Measurements from ENCODE around the gene ART5. TPM values are rescaled to one million over a fixed set of nuclear protein-coding genes. Genes with fewer than 3 reads are reported as not detected.

Gene ART5
- total RNA-seq, 1 donor from 2014 or later, result 1.6 TPM

DNA sequence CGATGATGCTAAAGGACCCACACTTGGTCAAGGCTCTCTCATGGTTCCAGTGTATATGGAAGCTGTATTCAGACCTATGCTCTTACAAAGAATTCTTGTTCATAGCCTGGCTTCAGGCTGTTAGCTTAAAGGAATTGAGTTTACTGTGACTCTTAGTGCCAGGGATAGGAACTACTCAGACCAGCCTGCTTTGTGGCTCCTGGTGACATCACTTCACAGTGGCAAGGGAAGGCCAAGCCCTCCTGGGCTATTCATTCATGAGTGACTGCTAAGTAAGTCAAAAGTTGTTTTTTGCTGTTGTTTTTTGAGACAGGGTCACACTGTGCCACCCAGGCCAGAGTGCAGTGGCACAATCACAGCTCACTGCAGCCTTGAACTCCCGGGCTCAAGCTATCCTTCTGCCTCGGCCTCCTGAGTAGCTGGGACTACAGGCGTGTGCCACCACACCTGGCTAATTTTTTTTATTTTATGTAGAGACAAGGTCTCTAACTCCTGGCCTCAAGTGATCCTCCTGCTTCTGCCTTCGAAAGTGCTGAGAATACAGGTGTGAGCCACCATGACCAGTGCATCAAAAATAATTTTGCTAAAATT, 9.6 kb downstream of the ART5 start:
- no peak for DNase-seq (ENCODE audit: low read depth)
- no peak overlapping the region for H3K4me3 ChIP-seq (ENCODE audit: low read depth, low read length)
- TF ChIP-seq, protein P1, sequence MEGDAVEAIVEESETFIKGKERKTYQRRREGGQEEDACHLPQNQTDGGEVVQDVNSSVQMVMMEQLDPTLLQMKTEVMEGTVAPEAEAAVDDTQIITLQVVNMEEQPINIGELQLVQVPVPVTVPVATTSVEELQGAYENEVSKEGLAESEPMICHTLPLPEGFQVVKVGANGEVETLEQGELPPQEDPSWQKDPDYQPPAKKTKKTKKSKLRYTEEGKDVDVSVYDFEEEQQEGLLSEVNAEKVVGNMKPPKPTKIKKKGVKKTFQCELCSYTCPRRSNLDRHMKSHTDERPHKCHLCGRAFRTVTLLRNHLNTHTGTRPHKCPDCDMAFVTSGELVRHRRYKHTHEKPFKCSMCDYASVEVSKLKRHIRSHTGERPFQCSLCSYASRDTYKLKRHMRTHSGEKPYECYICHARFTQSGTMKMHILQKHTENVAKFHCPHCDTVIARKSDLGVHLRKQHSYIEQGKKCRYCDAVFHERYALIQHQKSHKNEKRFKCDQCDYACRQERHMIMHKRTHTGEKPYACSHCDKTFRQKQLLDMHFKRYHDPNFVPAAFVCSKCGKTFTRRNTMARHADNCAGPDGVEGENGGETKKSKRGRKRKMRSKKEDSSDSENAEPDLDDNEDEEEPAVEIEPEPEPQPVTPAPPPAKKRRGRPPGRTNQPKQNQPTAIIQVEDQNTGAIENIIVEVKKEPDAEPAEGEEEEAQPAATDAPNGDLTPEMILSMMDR (conservative IDR thresholded peaks at IDR 0.05; ENCODE audit: low read depth, low read length), result no peak

DNA sequence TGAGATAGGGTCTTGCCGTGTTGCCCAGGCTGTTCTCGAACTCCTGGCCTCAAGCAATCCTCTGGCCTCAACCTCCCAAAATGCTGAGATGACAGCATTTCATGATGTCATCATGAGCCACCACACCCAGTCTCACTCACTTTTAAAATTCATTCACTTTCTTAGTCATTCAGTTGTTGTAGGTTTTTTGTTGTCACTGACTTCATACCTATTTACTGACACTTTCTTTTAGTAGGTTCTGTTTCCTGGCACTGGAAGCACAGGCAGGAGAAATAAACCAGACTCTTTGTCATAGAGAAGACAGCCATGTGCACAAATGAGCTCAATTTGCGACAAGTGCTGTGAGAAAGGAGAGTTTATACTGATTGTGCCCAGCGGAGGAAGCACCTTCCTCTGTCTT, 10.5 kb downstream of the ART5 start:
- DNase-seq (ENCODE audit: low read depth), result no peak
- no peak overlapping the region for H3K4me3 ChIP-seq (ENCODE audit: low read depth, low read length)
- TF ChIP-seq, protein P1 (conservative IDR thresholded peaks at IDR 0.05; ENCODE audit: low read depth, low read length), result no peak

DNA sequence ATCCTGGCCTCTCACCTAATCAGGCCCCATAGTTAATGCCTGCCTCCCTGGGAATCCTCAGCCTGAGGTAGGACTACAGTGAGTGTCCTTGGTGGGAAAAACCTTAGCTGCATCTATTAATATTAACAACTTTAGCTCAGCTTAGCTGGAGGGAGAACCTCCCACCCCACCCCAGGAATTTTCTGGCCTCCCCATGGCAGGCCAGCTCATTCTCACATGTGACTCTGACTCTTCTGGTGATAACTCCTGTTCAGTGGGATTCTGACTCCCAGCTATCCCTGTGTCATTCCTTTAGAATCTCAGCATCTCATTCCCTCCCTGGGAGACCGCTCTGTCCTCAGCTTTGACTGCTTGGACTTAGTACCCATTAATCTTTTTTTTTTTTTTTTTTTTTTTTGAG, 14.5 kb downstream of the ART5 start:
- TF ChIP-seq, protein P1 (conservative IDR thresholded peaks at IDR 0.05; ENCODE audit: low read depth, low read length), result no peak
- peak; percentile 99 for DNase-seq (ENCODE audit: low read depth)
- H3K4me3 ChIP-seq (ENCODE audit: low read depth, low read length), result no peak overlapping the region

DNA sequence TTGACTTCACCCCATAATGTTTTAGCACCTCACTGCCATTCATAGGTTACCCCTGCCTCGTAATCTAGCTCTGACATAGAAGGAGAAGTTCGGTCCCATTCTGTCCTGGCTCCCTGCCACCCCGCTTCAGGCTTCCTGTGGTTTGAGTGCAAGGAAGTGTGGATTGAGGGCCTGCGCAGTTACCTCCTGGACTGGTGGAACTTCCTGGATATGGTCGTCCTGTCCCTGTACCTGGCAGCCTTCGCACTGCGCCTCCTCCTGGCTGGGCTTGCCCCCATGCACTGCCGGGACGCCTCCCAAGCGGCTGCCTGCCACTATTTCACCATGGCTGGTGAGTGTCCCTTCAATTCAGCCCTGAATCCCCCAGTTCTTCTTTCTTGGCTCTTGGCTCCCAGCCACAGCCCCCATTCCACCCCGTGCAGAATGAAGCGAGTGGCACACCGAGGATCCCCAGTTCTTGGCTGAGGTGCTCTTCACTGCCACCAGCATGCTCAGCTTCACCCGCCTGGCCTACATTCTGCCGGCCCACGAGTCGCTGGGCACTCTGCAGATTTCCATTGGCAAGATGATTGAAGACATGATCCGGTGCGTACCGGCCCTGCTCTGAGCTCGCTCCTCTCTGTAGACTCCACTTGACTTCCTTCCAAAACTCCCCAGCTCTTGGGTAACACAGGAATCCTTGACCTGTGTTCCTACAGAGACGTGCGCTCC, 15.4 kb downstream of the ART5 start:
- no peak for DNase-seq (ENCODE audit: low read depth)
- TF ChIP-seq, protein P1 (conservative IDR thresholded peaks at IDR 0.05; ENCODE audit: low read depth, low read length), result no peak
- H3K4me3 ChIP-seq (ENCODE audit: low read depth, low read length), result no peak overlapping the region

DNA sequence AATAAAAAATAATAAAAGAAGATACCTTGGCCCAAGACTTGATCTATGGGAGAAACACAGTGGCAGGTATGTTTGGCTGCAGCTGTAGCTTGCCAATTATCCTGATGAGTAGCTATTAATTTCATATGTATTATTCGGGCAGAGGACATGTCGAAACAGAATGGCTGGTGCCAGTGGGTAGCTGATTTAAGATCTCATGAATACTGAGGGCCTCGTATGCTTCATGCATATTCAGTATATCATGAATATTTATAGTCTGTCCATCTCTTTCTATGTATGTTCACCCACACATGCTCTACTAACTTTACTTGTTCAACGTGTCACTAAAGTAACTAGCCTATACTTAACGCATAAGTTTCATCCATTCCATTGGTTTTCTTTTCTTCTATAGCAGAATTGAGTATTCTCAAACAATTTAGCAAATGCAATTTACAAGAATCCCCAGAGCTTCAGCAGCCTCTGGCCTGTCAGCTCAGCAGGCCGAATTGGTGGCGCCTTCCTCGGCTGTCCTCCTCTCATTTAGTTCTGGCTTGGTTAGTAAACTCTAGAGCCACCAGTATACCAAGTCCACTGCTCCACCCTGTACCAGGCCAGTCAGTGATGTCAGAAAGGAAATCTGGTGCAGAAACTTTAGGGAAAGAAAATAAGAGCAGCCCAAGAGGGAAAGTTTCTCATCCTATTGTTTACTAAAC, 17.9 kb downstream of the ART5 start:
- TF ChIP-seq, protein P1 (conservative IDR thresholded peaks at IDR 0.05; ENCODE audit: low read depth, low read length), result no peak
- DNase-seq (ENCODE audit: low read depth), result no peak

DNA sequence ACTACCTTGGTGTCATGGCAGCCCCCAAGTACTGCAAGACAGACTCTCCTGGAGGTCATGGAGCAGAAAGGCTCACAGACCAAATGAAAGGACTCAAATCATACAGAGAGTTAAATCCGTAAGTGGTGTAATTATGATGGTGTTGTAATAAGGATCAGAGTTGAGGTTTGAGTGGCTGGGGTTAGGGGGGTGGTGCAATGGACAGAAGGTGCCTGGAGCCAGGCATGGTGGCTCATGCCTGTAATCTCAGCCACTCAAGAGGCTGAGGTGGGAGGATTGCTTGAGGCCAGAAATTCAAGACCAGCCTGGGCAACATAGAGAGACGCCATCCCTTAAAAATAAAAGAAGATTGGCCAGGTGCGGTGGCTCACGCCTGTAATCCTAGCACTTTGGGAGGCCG, 18.7 kb downstream of the ART5 start:
- no peak for DNase-seq (ENCODE audit: low read depth)
- no peak overlapping the region for H3K4me3 ChIP-seq (ENCODE audit: low read depth, low read length)
- TF ChIP-seq, protein P1 (conservative IDR thresholded peaks at IDR 0.05; ENCODE audit: low read depth, low read length), result no peak

More for the DNA sequence above, 17.9 kb downstream of the ART5 start:
- no peak overlapping the region for H3K4me3 ChIP-seq (ENCODE audit: low read depth, low read length)
